ENCODE measurements around the gene SMIM3. TPM values are rescaled to one million over a fixed set of nuclear protein-coding genes. Genes with fewer than 3 reads are reported as not detected.

Gene SMIM3
- total and polyA plus RNA-seq, 2 of the 8 experiments (the other 6 are each of a cell fraction or from before 2014, with no cell fraction given): 10.4 to 15.7 TPM

GRCh38 chr5:150815010-150815409, 36.5 kb downstream of the SMIM3 start:
- CTCF ChIA-PET (ENCODE audit: partially characterized antibody): interaction anchor here (2.5 to 4.1 kb wide), 3 partner anchors 10 to 32 kb away, joined by 12 to 27 read pairs (median 21); partner anchors contain the start of gene IRGM
- POLR2A ChIA-PET (ENCODE audit: partially characterized antibody): interaction anchor here (1.0 kb wide), 1 partner anchor 14 kb away, joined by 3 read pairs; no protein-coding TSS in a partner anchor
- TF ChIP-seq EZH2 (IDR thresholded peaks at IDR 0.05; ENCODE audit: low read depth, low read length, severe bottlenecking) (no peak), FOSL1 (IDR thresholded peaks at IDR 0.05; ENCODE audit: insufficient read depth, low read depth, low read length) (no peak), CHD2 (IDR thresholded peaks at IDR 0.05; ENCODE audit: low read length) (no peak), JUN (IDR thresholded peaks at IDR 0.05; ENCODE audit: low read depth, low read length) (no peak), BACH1 (IDR thresholded peaks at IDR 0.05; ENCODE audit: low read length) (no peak), POU5F1 (IDR thresholded peaks at IDR 0.05; ENCODE audit: low read depth, low read length) (no peak), EGR1 (IDR thresholded peaks at IDR 0.05; ENCODE audit: borderline replicate concordance, low read depth, low read length) (no peak), EP300 (IDR thresholded peaks at IDR 0.05; ENCODE audit: borderline replicate concordance in 1 of 2, low read depth in 2 of 2, low read length in 2 of 2) (no peak), CTCF (IDR thresholded peaks at IDR 0.05; ENCODE audit: control extremely low read depth in 1 of 3, insufficient read depth in 1 of 3, low read depth in 1 of 3, low read length in 3 of 3) (no peak), CBX5 (IDR thresholded peaks at IDR 0.05; ENCODE audit: low read depth, low read length) (no peak), RAD21 (IDR thresholded peaks at IDR 0.05 in 1 of 2, conservative IDR thresholded peaks at IDR 0.05 in 1 of 2; ENCODE audit: low read depth in 2 of 2, low read length in 2 of 2) (no peak)
- H3K4me2 ChIP-seq (ENCODE audit: insufficient read depth in 1 of 2, low read depth in 2 of 2, low read length in 2 of 2): no peak overlapping the region
- H2BK15ac ChIP-seq (ENCODE audit: low read length): no peak overlapping the region
- H3K23me2 ChIP-seq (ENCODE audit: low read depth, low read length): no peaks in the 10 kb centered on the region
- H3K27ac ChIP-seq (ENCODE audit: low read depth, low read length): no peak overlapping the region
- H3K4me3 ChIP-seq (ENCODE audit: extremely low read depth in 1 of 4, insufficient read depth in 2 of 4, low read depth in 3 of 4, low read length in 4 of 4): no peak overlapping the region
- H3K4me1 ChIP-seq (replicated peaks in 1 of 4; ENCODE audit: control insufficient read depth in 3 of 4, insufficient read depth in 4 of 4, low read length in 3 of 4): peaks cover 0 to 3% (median 0%) of the 10 kb centered on the region in 4 experiments; a peak in 1 of 7 replicates
- H3K36me3 ChIP-seq (ENCODE audit: control insufficient read depth in 2 of 4, insufficient read depth in 4 of 4, low read length in 3 of 4): no peaks in the 10 kb centered on the region
- no peak overlapping the region for H4K91ac ChIP-seq (replicated peaks; ENCODE audit: insufficient read length, low read length)
- H3K18ac ChIP-seq (ENCODE audit: extremely low read depth, low read length): no peak overlapping the region
- H3K14ac ChIP-seq (ENCODE audit: insufficient read length): no peak overlapping the region
- no peak for FAIRE-seq
- no peak overlapping the region for H3K9ac ChIP-seq (replicated peaks in 1 of 4; ENCODE audit: extremely low read depth in 1 of 4, low read depth in 3 of 4, low read length in 3 of 4)
- no peak overlapping the region for H2BK120ac ChIP-seq (replicated peaks; ENCODE audit: low read depth, low read length)
- H2BK20ac ChIP-seq (ENCODE audit: low read length): no peak overlapping the region
- no peak overlapping the region for H2AFZ ChIP-seq (ENCODE audit: low read length)
- no peaks in the 10 kb centered on the region for H4K20me1 ChIP-seq (replicated peaks in 1 of 2; ENCODE audit: control insufficient read depth in 1 of 2, insufficient read depth in 2 of 2, low read length in 2 of 2)
- H3K9me3 ChIP-seq (ENCODE audit: insufficient read depth in 2 of 2, low read depth in 1 of 2, low read length in 1 of 2): no peaks in the 10 kb centered on the region
- no peak overlapping the region for H3K23ac ChIP-seq (ENCODE audit: insufficient read length)
- no peaks in the 10 kb centered on the region for H3K27me3 ChIP-seq (replicated peaks in 1 of 4; ENCODE audit: control insufficient read depth in 3 of 4, extremely low read depth in 1 of 4, insufficient read depth in 3 of 4, low read length in 3 of 4)
- no peak overlapping the region for H2AK5ac ChIP-seq (ENCODE audit: low read depth, low read length)
- H3K56ac ChIP-seq (replicated peaks; ENCODE audit: insufficient read length, low read depth, low read length): no peak overlapping the region
- H4K8ac ChIP-seq (ENCODE audit: extremely low read depth, insufficient read depth, low read length): no peak overlapping the region
- H3K79me1 ChIP-seq (ENCODE audit: low read depth, low read length): no peaks in the 10 kb centered on the region
- H3K4ac ChIP-seq (replicated peaks; ENCODE audit: insufficient read length, low read depth, low read length): no peak overlapping the region
- H3K79me2 ChIP-seq (ENCODE audit: control insufficient read depth in 1 of 2, insufficient read depth in 2 of 2, low read length in 2 of 2): no peaks in the 10 kb centered on the region
- DNase-seq (ENCODE audit: low read depth in 1 of 2, low spot score in 2 of 2): no peak
- no peak overlapping the region for H2BK5ac ChIP-seq (ENCODE audit: low read depth, low read length)
- no peak overlapping the region for H4K5ac ChIP-seq (ENCODE audit: insufficient read length, low read depth, low read length)
- H2BK12ac ChIP-seq (ENCODE audit: low read depth, low read length): no peak overlapping the region
